Measurements from ENCODE around the gene CSTA. TPM values are rescaled to one million over a fixed set of nuclear protein-coding genes. Genes with fewer than 3 reads are reported as not detected.

Gene CSTA
- total and polyA plus RNA-seq, 7 experiments from 2014 or later = 0.30 to 44.4 (median 0.81) TPM; not detected in 2

DNA sequence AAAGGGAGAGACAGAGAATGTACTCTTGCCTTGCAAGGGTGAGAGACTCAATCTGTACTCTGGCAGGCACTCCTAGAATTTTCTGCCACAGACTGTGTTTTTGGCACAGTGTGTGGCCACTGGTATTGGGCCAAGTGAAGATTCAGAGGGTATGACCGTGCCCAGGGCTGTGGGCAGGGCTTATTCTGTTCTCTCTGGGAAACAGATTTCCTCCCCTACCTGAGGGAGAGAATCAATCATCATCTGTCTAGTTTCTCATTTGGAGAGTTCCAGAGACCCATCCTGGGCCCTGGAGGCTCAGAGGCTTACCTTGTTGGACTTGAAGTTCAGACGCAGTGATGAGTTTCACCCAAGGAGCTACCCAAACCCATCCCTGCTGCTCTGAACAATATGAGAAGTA lies 28.2 kb downstream of the CSTA start:
- intact Hi-C loops (cut with micrococcal nuclease) = loop anchor here in 1 of 2 donors (10.0 kb wide), 1 partner anchor 518 kb away; the partner anchor contains the start of genes EAF2 and IQCB1
- no peak overlapping the region for H3K27ac ChIP-seq (ENCODE audit: low read depth, low read length)
- ATAC-seq = no peak
- peaks cover 0 to under 1% (median 0%) of the 10 kb centered on the region in 3 experiments for H3K36me3 ChIP-seq (ENCODE audit: control insufficient read depth in 2 of 3, insufficient read depth in 3 of 3, low read length in 3 of 3)
- H3K4me1 ChIP-seq (ENCODE audit: control insufficient read depth in 2 of 2, insufficient read depth in 2 of 2, low read length in 2 of 2) = no peaks in the 10 kb centered on the region
- no peaks in the 10 kb centered on the region for H3K27me3 ChIP-seq (ENCODE audit: control insufficient read depth in 2 of 2, insufficient read depth in 2 of 2, low read length in 2 of 2)
- no peaks in the 10 kb centered on the region for H3K36me3 Mint-ChIP-seq
- ChIA-PET CTCF (interaction anchor here (1.3 kb wide), 1 partner anchor 252 kb away, joined by 5 read pairs; no protein-coding TSS in a partner anchor), POLR2A (no interaction called here)
- no peaks in the 10 kb centered on the region for H3K9me3 ChIP-seq (ENCODE audit: control insufficient read depth in 2 of 3, low read length in 3 of 3)
- DNase-seq = no peak
- peak overlapping the region in 1 of 9 donors; percentile 31 for H3K27ac Mint-ChIP-seq
- no peak overlapping the region for H3K4me3 Mint-ChIP-seq
- peaks cover 0 to 4% (median 0%) of the 10 kb centered on the region in 7 donors for H3K4me1 Mint-ChIP-seq
- peaks cover 0 to 1% (median 0%) of the 10 kb centered on the region in 5 donors for H3K27me3 Mint-ChIP-seq
- no peaks in the 10 kb centered on the region for H3K9me3 Mint-ChIP-seq
- H3K4me3 ChIP-seq (ENCODE audit: low read length) = no peak overlapping the region

DNA sequence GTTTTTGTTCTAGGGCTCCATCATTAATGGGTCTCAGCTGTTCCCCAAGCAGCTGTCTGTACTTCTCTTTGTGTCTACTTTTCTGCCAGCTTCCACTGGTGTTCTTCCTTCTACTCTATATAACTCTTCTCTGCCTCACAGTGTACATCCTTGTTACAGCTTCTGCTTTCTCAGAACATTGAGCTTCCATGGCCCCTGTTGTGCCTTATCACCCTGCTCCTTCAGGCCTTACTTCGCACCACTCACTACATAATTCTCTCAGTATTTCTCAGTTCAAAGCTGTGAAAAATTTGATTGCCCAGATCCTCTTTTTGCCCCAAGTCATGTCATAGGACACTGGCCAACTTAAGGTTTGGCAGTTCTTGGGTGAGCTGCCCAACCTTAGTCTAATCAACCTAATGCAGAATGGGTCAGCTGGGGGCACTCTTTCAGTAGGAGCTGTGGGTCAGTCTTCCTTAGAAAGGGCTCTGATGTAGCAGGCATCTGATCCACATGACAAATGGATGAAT lies 28.9 kb downstream of the CSTA start:
- intact Hi-C loops (cut with micrococcal nuclease) = loop anchor here in 1 of 2 donors (10.0 kb wide), 1 partner anchor 519 kb away; the partner anchor contains the start of genes EAF2 and IQCB1
- ChIA-PET POLR2A (no interaction called here), CTCF (interaction anchor here (1.3 kb wide), 1 partner anchor 253 kb away, joined by 5 read pairs; no protein-coding TSS in a partner anchor)
- no peak for DNase-seq
- no peak for ATAC-seq
- Mint-ChIP-seq H3K9me3 (no peaks in the 10 kb centered on the region), H3K4me3 (no peak overlapping the region), H3K36me3 (peaks cover 0 to 4% (median 0%) of the 10 kb centered on the region in 5 donors), H3K27ac (peak overlapping the region in 1 of 9 donors; percentile 58), H3K4me1 (peaks cover 0 to 11% (median 0%) of the 10 kb centered on the region in 7 donors), H3K27me3 (peaks cover 0 to 1% (median 0%) of the 10 kb centered on the region in 5 donors)
- H3K4me3 ChIP-seq (ENCODE audit: low read length) = no peak overlapping the region
- no peaks in the 10 kb centered on the region for H3K9me3 ChIP-seq (ENCODE audit: control insufficient read depth in 2 of 3, low read length in 3 of 3)
- no peaks in the 10 kb centered on the region for H3K27me3 ChIP-seq (ENCODE audit: control insufficient read depth in 2 of 2, insufficient read depth in 2 of 2, low read length in 2 of 2)
- H3K4me1 ChIP-seq (ENCODE audit: control insufficient read depth in 2 of 2, insufficient read depth in 2 of 2, low read length in 2 of 2) = no peaks in the 10 kb centered on the region
- peaks cover 0 to 5% (median 0%) of the 10 kb centered on the region in 3 experiments for H3K36me3 ChIP-seq (ENCODE audit: control insufficient read depth in 2 of 3, insufficient read depth in 3 of 3, low read length in 3 of 3)
- no peak overlapping the region for H3K27ac ChIP-seq (ENCODE audit: low read depth, low read length)

DNA sequence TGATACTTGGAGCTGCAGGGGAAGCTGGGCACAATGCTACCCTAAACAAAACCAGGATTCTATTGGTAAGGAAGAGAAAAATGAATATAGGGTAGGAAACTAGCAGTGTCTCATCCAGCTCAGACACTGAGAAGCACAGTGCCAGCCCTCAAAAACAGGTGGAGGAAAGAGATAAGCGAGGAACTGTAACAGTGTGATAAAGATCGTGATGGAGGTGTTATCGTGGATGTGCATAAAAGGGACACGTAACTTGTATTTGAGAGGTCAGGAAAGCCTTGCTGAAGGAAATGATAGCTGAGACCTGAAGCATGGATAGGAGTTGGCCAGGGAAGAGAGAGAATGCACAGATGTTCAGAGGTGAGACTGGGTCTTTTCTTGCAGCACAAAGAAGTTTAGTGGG lies 30.6 kb downstream of the CSTA start:
- H3K9me3 ChIP-seq (ENCODE audit: control insufficient read depth in 2 of 3, low read length in 3 of 3) = no peaks in the 10 kb centered on the region
- no peaks in the 10 kb centered on the region for H3K4me1 ChIP-seq (ENCODE audit: control insufficient read depth in 2 of 2, insufficient read depth in 2 of 2, low read length in 2 of 2)
- no peak overlapping the region for H3K27ac ChIP-seq (ENCODE audit: low read depth, low read length)
- peaks cover 0 to 5% (median 0%) of the 10 kb centered on the region in 3 experiments for H3K36me3 ChIP-seq (ENCODE audit: control insufficient read depth in 2 of 3, insufficient read depth in 3 of 3, low read length in 3 of 3)
- H3K27me3 ChIP-seq (ENCODE audit: control insufficient read depth in 2 of 2, insufficient read depth in 2 of 2, low read length in 2 of 2) = no peaks in the 10 kb centered on the region
- peaks cover 0 to 7% (median 0%) of the 10 kb centered on the region in 5 donors for H3K36me3 Mint-ChIP-seq
- intact Hi-C loops (cut with micrococcal nuclease) = loop anchor here (1.0 to 10.0 kb wide), 5 partner anchors 49 to 521 kb away; partner anchors contain the start of genes EAF2 (in 1 of the 2) and IQCB1 (in 1 of the 2)
- no peak for ATAC-seq
- H3K4me3 ChIP-seq (ENCODE audit: low read length) = no peak overlapping the region
- no peak for DNase-seq
- ChIA-PET CTCF (interaction anchor here (1.9 to 2.8 kb wide), 2 partner anchors 49 to 254 kb away, joined by 5 to 9 read pairs; no protein-coding TSS in a partner anchor), POLR2A (no interaction called here)
- no peaks in the 10 kb centered on the region for H3K9me3 Mint-ChIP-seq
- peaks cover 0 to 13% (median 0%) of the 10 kb centered on the region in 7 donors for H3K4me1 Mint-ChIP-seq
- H3K27me3 Mint-ChIP-seq = peaks cover 0 to 1% (median 0%) of the 10 kb centered on the region in 5 donors
- no peak overlapping the region for H3K4me3 Mint-ChIP-seq
- H3K27ac Mint-ChIP-seq = peak overlapping the region in 2 of 9 donors; percentile 13 to 38

DNA sequence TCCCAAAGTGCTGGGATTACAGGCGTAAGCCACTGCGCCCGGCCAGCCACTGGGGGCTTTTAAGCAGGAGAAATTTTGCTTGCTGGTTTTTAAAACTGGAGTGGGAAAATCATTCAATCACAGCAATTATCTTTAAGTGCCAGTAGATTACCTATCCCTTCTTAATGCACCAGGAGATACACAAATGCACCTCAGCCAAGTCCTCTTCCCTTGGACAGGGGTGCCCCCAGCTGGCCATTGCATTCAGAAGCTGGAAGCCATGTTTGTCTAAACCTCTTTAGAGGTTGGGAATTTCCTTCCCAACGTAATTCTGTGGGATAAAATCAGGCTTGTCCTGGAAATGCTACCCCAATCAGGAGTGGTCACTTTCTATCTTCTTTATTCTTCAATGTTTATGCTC lies 31.4 kb downstream of the CSTA start:
- Histone ChIP-seq H3K27me3 (ENCODE audit: control insufficient read depth in 2 of 2, insufficient read depth in 2 of 2, low read length in 2 of 2) (no peaks in the 10 kb centered on the region), H3K36me3 (ENCODE audit: control insufficient read depth in 2 of 3, insufficient read depth in 3 of 3, low read length in 3 of 3) (peaks cover 0 to 5% (median 0%) of the 10 kb centered on the region in 3 experiments), H3K4me3 (ENCODE audit: low read length) (no peak overlapping the region), H3K27ac (ENCODE audit: low read depth, low read length) (no peak overlapping the region), H3K9me3 (ENCODE audit: control insufficient read depth in 2 of 3, low read length in 3 of 3) (no peaks in the 10 kb centered on the region), H3K4me1 (ENCODE audit: control insufficient read depth in 2 of 2, insufficient read depth in 2 of 2, low read length in 2 of 2) (no peaks in the 10 kb centered on the region)
- Mint-ChIP-seq H3K27ac (no peak overlapping the region), H3K9me3 (no peaks in the 10 kb centered on the region), H3K36me3 (peaks cover 0 to 7% (median 0%) of the 10 kb centered on the region in 5 donors), H3K27me3 (peaks cover 0 to 1% (median 0%) of the 10 kb centered on the region in 5 donors), H3K4me1 (peaks cover 0 to 13% (median 0%) of the 10 kb centered on the region in 7 donors), H3K4me3 (no peak overlapping the region)
- ChIA-PET CTCF (interaction anchor here (0.6 to 2.8 kb wide), 5 partner anchors 50 to 810 kb away, joined by 3 to 9 read pairs (median 4); no protein-coding TSS in a partner anchor), POLR2A (no interaction called here)
- ATAC-seq = peak; percentile 36
- DNase-seq = peak in 6 of 9 donors; percentile 6 to 32 (median 21)
- intact Hi-C loops (cut with micrococcal nuclease) = loop anchor here (1.0 to 10.0 kb wide), 5 partner anchors 50 to 522 kb away; partner anchors contain the start of genes EAF2 (in 1 of the 2) and IQCB1 (in 1 of the 2)

DNA sequence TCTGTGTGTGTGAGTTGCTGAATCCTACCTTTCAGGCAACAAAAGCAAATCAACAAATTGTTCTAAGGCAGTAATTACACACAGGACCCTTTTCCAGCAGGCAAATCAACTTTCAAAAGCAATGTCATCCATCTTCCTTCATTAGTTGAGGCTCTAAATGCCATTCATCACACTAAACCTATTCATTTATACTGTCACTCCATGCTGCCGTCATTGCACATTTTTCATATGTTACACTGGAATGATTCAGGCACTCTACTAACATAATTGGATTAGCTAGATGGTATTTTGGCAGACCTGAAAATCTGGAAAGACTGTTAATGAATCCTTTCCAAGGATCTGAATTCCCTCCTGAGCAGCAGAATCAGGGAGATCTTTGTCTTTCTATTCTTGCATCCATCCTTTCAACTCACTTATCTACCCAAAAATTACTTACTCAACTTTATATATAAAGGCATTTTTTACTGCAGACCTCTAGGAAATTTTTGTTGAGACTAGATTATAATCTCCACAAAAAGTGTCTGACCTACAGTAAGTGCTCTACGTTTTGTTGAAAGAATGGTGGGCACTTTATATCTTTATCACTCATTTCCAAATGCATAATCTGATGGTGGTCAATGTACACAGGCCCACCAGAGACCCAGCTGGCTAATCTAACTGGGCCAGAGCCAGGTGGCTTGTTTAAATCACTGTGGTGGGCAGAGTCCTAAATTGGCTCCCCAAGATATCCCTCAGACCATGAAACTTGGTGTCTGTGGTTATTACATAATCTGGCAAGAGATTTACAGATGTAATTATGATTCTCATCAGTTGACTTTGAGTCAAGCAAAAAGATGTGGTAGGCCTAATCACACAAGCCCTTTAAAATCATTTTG lies 33.0 kb downstream of the CSTA start:
- ChIA-PET POLR2A (interaction anchor here (0.7 kb wide), 2 partner anchors 197 to 260 kb away, joined by 3 read pairs; no protein-coding TSS in a partner anchor), CTCF (interaction anchor here (0.6 to 2.8 kb wide), 4 partner anchors 9 to 812 kb away, joined by 3 to 9 read pairs (median 4); partner anchors contain the start of gene POLQ)
- Histone ChIP-seq H3K36me3 (ENCODE audit: control insufficient read depth in 2 of 3, insufficient read depth in 3 of 3, low read length in 3 of 3) (peaks cover 0 to 10% (median 0%) of the 10 kb centered on the region in 3 experiments), H3K4me1 (ENCODE audit: control insufficient read depth in 2 of 2, insufficient read depth in 2 of 2, low read length in 2 of 2) (no peaks in the 10 kb centered on the region), H3K27ac (ENCODE audit: low read depth, low read length) (no peak overlapping the region), H3K27me3 (ENCODE audit: control insufficient read depth in 2 of 2, insufficient read depth in 2 of 2, low read length in 2 of 2) (no peaks in the 10 kb centered on the region), H3K9me3 (ENCODE audit: control insufficient read depth in 2 of 3, low read length in 3 of 3) (no peaks in the 10 kb centered on the region), H3K4me3 (ENCODE audit: low read length) (no peak overlapping the region)
- DNase-seq (no peak), ATAC-seq (no peak)
- Mint-ChIP-seq H3K9me3 (no peaks in the 10 kb centered on the region), H3K4me1 (peaks cover 0 to 14% (median 0%) of the 10 kb centered on the region in 7 donors), H3K36me3 (peaks cover 0 to 11% (median 0%) of the 10 kb centered on the region in 5 donors), H3K27ac (peak overlapping the region in 4 of 9 donors; percentile 12 to 67 (median 22)), H3K4me3 (no peak overlapping the region), H3K27me3 (peaks cover 0 to 1% (median 0%) of the 10 kb centered on the region in 5 donors)
- intact Hi-C loops (cut with micrococcal nuclease) = loop anchor here (2.0 to 10.0 kb wide), 3 partner anchors 51 to 523 kb away; partner anchors contain the start of genes EAF2 (in 1 of the 2) and IQCB1 (in 1 of the 2)

DNA sequence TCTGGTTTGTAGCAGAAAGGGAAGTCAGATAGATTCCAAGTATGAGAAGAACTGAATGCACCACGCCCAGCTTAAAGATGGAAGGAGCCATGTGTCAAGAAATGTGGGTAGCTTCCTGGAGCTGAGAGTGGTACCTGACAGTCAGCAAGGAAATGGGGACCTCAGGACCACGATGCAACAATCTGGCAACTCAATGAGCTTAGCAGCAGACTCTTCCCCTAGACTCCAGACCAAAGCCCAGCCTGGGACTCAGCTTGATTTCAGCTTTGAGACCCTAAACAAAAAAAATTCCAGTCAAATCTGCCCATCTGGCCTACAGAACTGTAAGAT lies 33.6 kb downstream of the CSTA start:
- no peaks in the 10 kb centered on the region for H3K9me3 Mint-ChIP-seq
- peak overlapping the region in 2 of 9 donors; percentile 15 to 24 for H3K27ac Mint-ChIP-seq
- no peaks in the 10 kb centered on the region for H3K27me3 ChIP-seq (ENCODE audit: control insufficient read depth in 2 of 2, insufficient read depth in 2 of 2, low read length in 2 of 2)
- peaks cover 0 to 1% (median 0%) of the 10 kb centered on the region in 5 donors for H3K27me3 Mint-ChIP-seq
- H3K36me3 Mint-ChIP-seq = peaks cover 0 to 15% (median 0%) of the 10 kb centered on the region in 5 donors
- DNase-seq = no peak
- ATAC-seq = no peak
- no peaks in the 10 kb centered on the region for H3K4me1 ChIP-seq (ENCODE audit: control insufficient read depth in 2 of 2, insufficient read depth in 2 of 2, low read length in 2 of 2)
- ChIA-PET CTCF (interaction anchor here (0.7 kb wide), 1 partner anchor 813 kb away, joined by 3 read pairs; the partner anchor contains the start of gene POLQ), POLR2A (interaction anchor here (0.7 kb wide), 2 partner anchors 9 to 196 kb away, joined by 3 to 4 read pairs; no protein-coding TSS in a partner anchor)
- no peaks in the 10 kb centered on the region for H3K9me3 ChIP-seq (ENCODE audit: control insufficient read depth in 2 of 3, low read length in 3 of 3)
- H3K4me1 Mint-ChIP-seq = peaks cover 0 to 18% (median 0%) of the 10 kb centered on the region in 7 donors
- no peak overlapping the region for H3K4me3 Mint-ChIP-seq
- no peak overlapping the region for H3K4me3 ChIP-seq (ENCODE audit: low read length)
- H3K36me3 ChIP-seq (ENCODE audit: control insufficient read depth in 2 of 3, insufficient read depth in 3 of 3, low read length in 3 of 3) = peaks cover 0 to 16% (median 0%) of the 10 kb centered on the region in 3 experiments
- no peak overlapping the region for H3K27ac ChIP-seq (ENCODE audit: low read depth, low read length)
- intact Hi-C loops (cut with micrococcal nuclease) = loop anchor here in 1 of 2 donors (10.0 kb wide), 1 partner anchor 524 kb away; the partner anchor contains the start of genes EAF2 and IQCB1
